HG03064 (cell line): Measurements from ENCODE around the gene TAF9B.
"Not testable (repeated sequence)": the region's sequence is repeated elsewhere in the genome, so short reads cannot be mapped to it uniquely, and the experiment has no call there.

Experiments
- ATAC-seq: cut with Tn5 transposase; IDR thresholded peaks from one replicate; pipeline ENCODE4 v1.9.1; 2021; ENCODE audit warnings: low read depth; ENCODE audit not compliant: unreplicated experiment

Gene TAF9B

DNA sequence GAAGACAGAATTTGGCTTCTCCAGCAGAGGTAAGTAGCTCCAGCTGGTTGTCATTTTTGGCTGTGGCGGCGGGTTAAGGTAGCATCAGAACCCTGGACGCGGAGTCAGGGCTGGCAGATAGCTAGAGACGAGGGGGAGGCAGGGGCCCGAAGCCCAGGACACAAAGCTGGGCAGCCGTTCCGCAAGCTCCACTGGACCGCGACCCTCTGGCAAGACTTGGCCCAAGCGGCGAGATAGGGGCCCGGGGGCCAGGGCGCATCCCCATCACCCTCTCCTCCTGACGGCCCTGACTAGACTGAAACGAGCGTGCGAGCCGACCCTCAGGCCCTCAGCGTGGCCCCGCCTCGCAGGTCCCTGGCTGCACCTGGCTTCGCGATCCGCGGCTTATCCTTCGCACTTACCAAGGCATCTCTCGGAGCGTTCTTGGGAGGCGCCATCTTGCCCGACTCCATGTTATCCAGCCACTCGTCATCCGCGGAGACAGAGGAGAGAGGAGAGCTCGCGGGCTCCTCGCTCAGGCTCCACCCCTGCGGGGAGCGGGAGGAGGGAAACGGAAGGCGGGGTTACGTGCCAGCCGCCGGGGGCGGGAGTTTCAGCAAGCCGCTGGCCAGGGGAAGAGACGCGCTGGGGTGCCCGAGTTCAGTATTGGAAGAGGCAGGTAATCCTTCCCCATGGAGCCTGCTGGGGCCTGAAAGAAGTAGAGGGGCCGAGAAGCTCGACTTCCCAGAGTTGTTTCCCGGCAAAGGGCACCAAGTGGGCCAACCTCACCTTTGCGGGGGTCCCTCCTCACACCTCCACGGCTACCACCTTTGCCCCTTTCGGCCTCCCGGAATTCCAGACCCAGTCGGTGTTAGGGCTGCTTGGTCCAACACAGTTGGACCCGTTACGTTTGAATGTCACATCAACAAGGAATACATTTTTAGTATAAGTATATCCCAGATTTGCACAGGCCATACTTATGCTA, at the start of gene TAF9B:
Gene TAF9B, minus strand, starts transcription at position 491 of the 964 bp plus-strand sequence. Its CDS starts 39 bp downstream, at position 452.
- peak; percentile 88 for ATAC-seq

DNA sequence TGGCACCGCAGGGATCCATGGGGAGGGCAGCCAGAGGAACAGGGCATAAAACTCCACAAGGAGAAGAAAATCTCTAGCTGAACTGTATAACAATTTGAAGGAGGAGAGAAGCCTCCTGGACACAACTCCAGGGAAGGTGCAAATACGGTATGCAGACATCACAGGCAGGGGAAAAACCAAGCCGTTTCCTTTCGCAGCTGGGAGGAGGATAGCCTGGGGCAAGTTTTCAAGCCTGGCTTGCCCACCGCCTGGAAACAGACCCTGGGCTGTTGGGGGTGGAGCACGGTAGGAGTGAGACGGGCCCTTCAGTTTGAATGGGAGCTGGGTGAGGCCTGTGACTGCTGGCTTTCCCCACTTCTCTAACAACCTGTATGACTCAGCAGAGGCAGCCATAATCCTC, 43.4 kb upstream of the TAF9B start:
- no peak for ATAC-seq

- ATAC-seq = no peak
Measured at GRCh38 chrX:78181307-78181706, 41.9 kb upstream of the TAF9B start.

DNA sequence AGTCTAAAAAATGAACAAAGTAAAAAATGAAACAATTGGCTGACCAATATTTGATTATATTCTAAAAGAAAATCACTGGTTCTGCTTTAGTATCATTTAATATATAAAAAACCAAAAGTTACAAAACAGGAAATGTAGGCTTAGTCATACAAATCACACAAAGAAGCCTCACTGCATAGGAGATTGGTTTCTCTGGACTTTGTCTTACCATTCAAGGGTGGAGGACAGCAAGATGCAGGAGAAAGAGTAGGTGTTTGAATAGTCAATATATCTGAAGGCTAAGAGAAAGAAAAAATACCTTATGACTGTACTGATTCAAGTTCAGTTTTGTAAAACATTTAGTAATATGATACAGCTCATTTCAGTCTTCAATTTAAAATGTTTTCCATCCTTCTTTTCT, 28.6 kb upstream of the TAF9B start:
- ATAC-seq = no peak

DNA sequence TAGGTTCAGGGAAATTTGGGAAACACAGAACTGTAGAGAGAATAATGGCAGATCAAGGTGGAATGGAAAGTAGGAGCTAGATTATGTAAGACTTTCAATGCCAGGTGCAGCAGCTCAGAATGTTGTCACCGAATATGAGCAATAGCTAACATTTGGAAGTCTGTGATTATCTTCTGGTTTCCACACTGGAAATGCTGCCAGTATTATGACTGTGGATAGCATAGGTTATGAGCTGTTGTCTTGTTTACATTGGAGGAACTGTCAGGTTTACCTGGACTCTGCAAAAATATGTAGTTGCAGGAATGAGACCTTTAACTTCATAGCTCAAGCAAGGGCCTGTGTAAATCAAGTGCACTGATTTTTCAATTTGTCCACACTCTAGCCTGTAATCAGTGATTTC, 26.0 kb upstream of the TAF9B start:
- no peak for ATAC-seq

DNA sequence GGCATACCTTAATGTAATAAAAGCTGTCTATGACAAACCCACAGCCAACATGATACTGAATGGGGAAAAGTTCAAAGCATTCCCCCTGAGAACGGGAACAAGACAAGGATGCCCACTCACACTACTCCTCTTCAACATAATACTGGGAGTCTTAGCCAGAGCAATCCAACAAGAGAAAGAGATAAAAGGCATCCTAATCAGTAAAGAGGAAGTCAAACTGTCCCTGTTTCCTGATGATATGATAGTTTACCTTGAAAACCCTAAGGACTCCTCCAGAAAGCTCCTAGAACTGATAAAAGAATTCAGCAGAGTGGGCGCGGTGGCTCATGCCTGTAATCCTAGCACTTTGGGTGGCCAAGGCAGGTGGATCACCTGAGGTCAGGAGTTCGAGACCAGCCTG, 23.7 kb upstream of the TAF9B start:
- not testable (repeated sequence) for ATAC-seq

DNA sequence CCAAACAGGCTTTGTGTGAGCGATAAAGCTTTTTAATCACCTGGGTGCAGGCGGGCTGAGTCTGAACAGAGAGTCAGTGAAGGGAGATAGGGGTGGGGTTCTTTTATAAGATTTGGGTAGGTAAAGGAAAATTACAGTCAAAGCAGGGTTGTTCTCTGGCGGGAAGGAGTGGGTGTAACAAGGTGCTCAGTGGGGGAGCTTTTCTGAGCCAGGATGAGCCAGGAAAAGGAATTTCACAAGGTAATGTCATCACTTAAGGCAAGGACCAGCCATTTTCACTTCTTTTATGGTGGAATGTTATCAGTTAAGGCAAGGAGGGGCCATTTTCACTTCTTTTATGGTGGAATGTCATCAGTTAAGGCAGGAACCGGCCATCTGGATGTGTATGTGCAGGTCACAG, 21.3 kb upstream of the TAF9B start:
- ATAC-seq = not testable (repeated sequence)

- ATAC-seq = not testable (repeated sequence)
Measured at GRCh38 chrX:78157846-78158245, 18.4 kb upstream of the TAF9B start.

GRCh38 chrX:78157373-78157772, 17.9 kb upstream of the TAF9B start:
- not testable (repeated sequence) for ATAC-seq

DNA sequence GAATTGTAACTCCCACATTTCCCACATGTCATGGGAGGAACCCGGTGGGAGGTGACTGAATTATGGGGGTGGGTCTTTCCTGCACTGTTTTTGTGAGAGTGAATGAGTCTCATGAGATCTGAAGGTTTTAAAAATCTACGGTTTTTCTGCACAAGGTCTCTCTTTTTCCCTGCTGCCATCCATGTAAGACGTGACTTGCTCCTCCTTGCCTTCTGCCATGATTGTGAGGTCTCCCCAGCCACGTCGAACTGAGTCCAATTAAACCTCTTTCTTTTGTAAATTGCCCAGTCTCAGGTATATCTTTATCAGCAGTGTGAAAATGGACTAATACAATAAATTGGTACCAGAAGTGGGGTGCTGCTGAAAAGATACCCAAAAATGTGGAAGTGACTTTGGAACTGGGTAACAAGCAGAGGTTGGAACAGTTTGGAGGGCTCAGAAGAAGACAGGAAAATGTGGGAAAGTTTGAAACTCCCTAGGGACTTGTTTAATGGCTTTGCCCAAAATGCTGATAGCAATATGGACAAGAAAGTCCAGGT, 7.6 kb upstream of the TAF9B start:
- not testable (repeated sequence) for ATAC-seq

GRCh38 chrX:78140206-78140605, 756 bp upstream of the TAF9B start:
- ATAC-seq = no peak

DNA sequence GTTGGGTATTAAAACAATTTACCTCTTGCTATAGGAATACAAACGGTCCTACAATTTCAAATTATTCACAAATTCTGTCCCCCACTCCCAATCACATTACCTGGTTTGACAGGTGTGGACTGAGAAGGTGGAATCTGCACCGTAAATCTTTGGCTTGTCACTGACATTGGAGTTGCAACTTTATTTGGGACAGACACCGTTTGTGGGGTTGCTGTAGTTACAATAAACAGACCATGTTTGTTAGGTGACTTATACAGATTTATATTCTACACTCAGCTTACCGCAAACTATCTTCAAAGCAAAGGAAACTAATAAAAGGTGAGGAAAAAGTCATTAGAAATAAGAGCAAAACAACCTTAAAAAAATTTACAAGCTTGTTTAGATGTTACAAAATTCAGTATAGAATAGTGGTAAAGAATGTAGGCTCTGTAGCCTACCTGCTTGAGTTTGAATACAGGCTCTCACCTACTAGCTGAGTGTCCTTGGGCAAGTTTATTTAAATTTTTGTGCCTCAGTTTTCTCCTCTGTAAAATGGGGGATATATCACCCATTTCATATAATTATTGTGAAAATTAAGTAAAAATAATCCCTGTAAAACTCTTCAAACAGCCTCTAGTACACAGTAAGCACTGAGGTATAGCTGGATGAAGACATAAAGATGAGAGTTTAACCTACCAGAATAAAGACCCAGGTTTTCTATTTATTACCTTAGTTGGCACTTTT, 6.1 kb downstream of the TAF9B start:
- no peak for ATAC-seq

GRCh38 chrX:78131117-78131516, 8.3 kb downstream of the TAF9B start:
- no peak for ATAC-seq

GRCh38 chrX:78130396-78130795, 9.1 kb downstream of the TAF9B start:
- no peak for ATAC-seq

DNA sequence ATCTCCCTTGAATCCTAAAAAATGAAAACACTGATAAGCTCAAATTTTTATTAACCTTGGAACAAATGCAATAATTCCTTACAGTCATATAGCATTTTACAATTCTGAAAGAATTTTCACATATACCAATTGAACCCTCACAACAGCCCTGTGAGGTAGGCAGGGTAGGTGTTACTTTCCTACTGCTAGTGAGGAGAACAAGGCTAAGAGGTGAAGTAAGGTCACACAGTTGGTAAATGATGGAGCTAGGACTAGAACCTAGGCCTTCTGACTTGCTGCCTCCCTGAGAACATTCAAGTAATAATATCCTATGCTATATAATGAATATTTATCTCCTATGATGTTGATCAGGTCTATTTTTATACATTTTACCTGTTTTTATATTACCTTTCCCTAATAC, 9.7 kb downstream of the TAF9B start:
- no peak for ATAC-seq

DNA sequence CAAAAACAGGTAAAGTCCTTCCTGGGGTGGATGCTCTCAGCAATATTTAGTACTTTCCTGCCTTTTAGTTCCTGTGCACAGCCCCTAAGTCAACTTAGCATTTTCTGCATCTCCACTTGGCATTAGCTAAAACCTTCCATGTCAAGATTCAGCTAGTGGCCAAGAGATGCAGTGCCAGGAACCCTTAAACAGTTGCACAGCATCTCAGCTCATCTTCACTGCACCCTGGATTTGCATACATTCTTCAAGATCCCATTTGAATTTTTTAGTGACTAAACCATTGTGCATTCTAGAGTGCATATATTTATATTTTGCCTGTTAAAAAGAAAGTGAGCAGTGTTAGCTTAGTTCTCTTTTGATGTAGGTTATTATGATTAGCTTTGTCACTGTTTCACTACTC, 13.7 kb downstream of the TAF9B start:
- not testable (repeated sequence) for ATAC-seq

GRCh38 chrX:78125148-78125547, 14.3 kb downstream of the TAF9B start:
- no peak for ATAC-seq

DNA sequence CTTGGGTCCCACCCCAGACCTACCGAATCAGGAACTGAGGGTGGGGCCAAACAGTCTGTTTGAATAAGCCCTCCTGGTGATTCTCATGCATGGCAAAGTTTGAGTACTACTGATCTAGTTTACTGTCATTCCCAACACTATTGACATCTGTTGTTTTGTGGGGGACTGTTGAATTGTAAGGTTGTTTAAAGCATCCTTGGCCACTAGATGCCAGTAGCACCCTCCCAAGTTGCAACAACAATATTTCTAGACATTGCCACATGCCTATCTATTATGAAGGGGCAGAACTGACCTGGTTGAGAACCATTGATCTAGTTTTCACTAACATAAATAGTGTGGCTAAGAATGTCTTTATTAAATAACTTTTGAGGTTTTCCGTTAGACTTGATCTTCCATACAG, 15.1 kb downstream of the TAF9B start:
- no peak for ATAC-seq

GRCh38 chrX:78123190-78123589, 16.3 kb downstream of the TAF9B start:
- no peak for ATAC-seq

- ATAC-seq = no peak
Measured at GRCh38 chrX:78119521-78120227, 19.8 kb downstream of the TAF9B start.

DNA sequence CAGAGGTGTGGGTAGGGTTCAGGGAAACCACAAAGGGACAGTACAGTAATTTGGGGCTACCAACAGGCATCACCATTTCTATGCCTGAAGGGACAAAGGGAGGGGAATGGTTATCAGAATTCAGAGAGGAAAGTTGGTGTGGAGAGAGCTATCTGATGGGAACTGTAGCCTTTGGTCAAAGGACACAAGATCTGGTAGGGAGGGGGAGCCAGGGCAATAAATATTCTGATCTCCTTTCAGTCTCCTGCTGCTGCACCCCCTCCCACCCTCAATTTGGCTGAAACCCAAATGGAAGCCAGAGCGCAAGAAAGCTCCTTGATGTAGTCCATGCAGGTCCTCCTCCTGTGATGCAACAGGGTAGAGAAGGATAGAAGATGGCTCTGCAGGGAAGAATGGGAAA, 20.8 kb downstream of the TAF9B start:
- no peak for ATAC-seq
